GM21390 (cell line): ENCODE data around the gene MRPS23.
A peak's percentile ranks its signal among the peaks of the same experiment; 100 is the strongest.

Experiments
- ATAC-seq: cut with Tn5 transposase; IDR thresholded peaks from one replicate; pipeline ENCODE4 v1.9.1; 2021; ENCODE audit not compliant: unreplicated experiment

MRPS23 gene

GRCh38 chr17:57879437-57880085 lies 29.7 kb upstream of the MRPS23 start:
- ATAC-seq = no peak

GRCh38 chr17:57877803-57878377 lies 28.0 kb upstream of the MRPS23 start:
- ATAC-seq = no peak

GRCh38 chr17:57876866-57877237 lies 27.0 kb upstream of the MRPS23 start:
- no peak for ATAC-seq

GRCh38 chr17:57876023-57876865 lies 26.4 kb upstream of the MRPS23 start:
- no peak for ATAC-seq

GRCh38 chr17:57875290-57876022 lies 25.6 kb upstream of the MRPS23 start:
- ATAC-seq = no peak

- ATAC-seq = no peak
These were observed 24.8 kb upstream of the MRPS23 start for GRCh38 chr17:57874434-57875289.

GRCh38 chr17:57874058-57874419 lies 24.2 kb upstream of the MRPS23 start:
- ATAC-seq = no peak

- ATAC-seq = no peak
These were observed 23.6 kb upstream of the MRPS23 start for GRCh38 chr17:57873261-57874057.

- ATAC-seq = no peak
These were observed 22.7 kb upstream of the MRPS23 start for GRCh38 chr17:57872536-57872935.

GRCh38 chr17:57871863-57872262 lies 22.0 kb upstream of the MRPS23 start:
- no peak for ATAC-seq

- ATAC-seq = no peak
These were observed 21.3 kb upstream of the MRPS23 start for GRCh38 chr17:57871155-57871554.

- no peak for ATAC-seq
These were observed 20.4 kb upstream of the MRPS23 start for GRCh38 chr17:57870283-57870635.

- ATAC-seq = no peak
These were observed 19.9 kb upstream of the MRPS23 start for GRCh38 chr17:57869617-57870282.

- no peak for ATAC-seq
These were observed 19.2 kb upstream of the MRPS23 start for GRCh38 chr17:57868910-57869616.

- peak; percentile 84 for ATAC-seq
These were observed 18.4 kb upstream of the MRPS23 start for GRCh38 chr17:57868007-57868909.

GRCh38 chr17:57867126-57867525 lies 17.3 kb upstream of the MRPS23 start:
- ATAC-seq = no peak

GRCh38 chr17:57866723-57867122 lies 16.9 kb upstream of the MRPS23 start:
- ATAC-seq = no peak

- ATAC-seq = no peak
These were observed 16.5 kb upstream of the MRPS23 start for GRCh38 chr17:57866319-57866718.
